Astrocyte (in vitro differentiated cells and primary cell): ENCODE data around the gene HYAL1.

ENCODE experiments used
- EZH2 ChIP-seq: IDR thresholded peaks from 2 replicates; pipeline ENCODE4 v1.6.1; 2012; ENCODE audit warnings: mild to moderate bottlenecking, low read length, inconsistent platforms; ENCODE audit not compliant: insufficient read depth
- TF ChIP-seq, protein P1 (sequence below): IDR thresholded peaks from 2 replicates; pipeline ENCODE4 v1.5.1; 2011; ENCODE audit warnings: low read depth, mild to moderate bottlenecking, inconsistent platforms, low read length, moderate library complexity; ENCODE audit not compliant: insufficient read depth

DNA sequence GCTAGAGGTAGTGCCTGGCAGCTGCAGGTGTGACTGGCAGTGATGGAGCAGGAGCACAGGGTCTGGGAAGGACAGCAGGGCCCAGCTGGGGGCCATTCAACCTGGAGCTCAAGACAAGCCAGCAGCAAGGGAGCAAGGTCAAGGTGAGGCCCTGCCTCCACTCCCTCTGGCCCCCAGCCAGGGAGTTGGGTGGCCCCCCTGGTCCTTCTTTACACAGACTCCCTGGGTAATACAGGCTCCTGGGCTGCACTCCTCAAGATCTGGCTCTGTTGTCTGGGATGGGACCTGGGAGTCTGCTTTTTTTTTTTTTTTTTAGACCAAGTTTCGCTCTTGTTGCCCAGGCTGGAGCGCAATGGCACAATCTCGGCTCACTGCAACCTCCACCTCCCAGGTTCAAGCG lies 52.9 kb downstream of the HYAL1 start:
- TF ChIP-seq EZH2, result no peak
- TF ChIP-seq, protein P1, sequence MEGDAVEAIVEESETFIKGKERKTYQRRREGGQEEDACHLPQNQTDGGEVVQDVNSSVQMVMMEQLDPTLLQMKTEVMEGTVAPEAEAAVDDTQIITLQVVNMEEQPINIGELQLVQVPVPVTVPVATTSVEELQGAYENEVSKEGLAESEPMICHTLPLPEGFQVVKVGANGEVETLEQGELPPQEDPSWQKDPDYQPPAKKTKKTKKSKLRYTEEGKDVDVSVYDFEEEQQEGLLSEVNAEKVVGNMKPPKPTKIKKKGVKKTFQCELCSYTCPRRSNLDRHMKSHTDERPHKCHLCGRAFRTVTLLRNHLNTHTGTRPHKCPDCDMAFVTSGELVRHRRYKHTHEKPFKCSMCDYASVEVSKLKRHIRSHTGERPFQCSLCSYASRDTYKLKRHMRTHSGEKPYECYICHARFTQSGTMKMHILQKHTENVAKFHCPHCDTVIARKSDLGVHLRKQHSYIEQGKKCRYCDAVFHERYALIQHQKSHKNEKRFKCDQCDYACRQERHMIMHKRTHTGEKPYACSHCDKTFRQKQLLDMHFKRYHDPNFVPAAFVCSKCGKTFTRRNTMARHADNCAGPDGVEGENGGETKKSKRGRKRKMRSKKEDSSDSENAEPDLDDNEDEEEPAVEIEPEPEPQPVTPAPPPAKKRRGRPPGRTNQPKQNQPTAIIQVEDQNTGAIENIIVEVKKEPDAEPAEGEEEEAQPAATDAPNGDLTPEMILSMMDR, result no peak
